HG02798 (cell line): ENCODE data around the gene C2CD2L.
"Not testable (repeated sequence)": the region's sequence is repeated elsewhere in the genome, so short reads cannot be mapped to it uniquely, and the experiment has no call there.

Experiments used
- ATAC-seq: cut with Tn5 transposase; IDR thresholded peaks from one replicate; pipeline ENCODE4 v1.9.1; 2021; ENCODE audit warnings: mild to moderate bottlenecking; ENCODE audit not compliant: unreplicated experiment, poor library complexity

C2CD2L gene

GRCh38 chr11:119106564-119107537 is at the start of gene C2CD2L:
C2CD2L (plus strand) TSS chr11:119107344; CDS start chr11:119107742, 398 bp downstream.
- peak; percentile 86 for ATAC-seq

GRCh38 chr11:119059128-119059527 is 48.0 kb upstream of the C2CD2L start:
- ATAC-seq: not testable (repeated sequence)

- ATAC-seq: no peak
These were observed 45.9 kb upstream of the C2CD2L start for GRCh38 chr11:119061256-119061655.

- ATAC-seq: no peak
These were observed 44.4 kb upstream of the C2CD2L start for GRCh38 chr11:119062779-119063178.

GRCh38 chr11:119065369-119065768 is 41.8 kb upstream of the C2CD2L start:
- no peak for ATAC-seq

- peak; percentile 97 for ATAC-seq
These were observed 39.5 kb upstream of the C2CD2L start, which contains the start of gene VPS11 for GRCh38 chr11:119067371-119068222. VPS11 (plus strand) TSS chr11:119067818; CDS start chr11:119067824, 6 bp downstream.

- no peak for ATAC-seq
These were observed 29.3 kb upstream of the C2CD2L start for GRCh38 chr11:119077839-119078238.

GRCh38 chr11:119078675-119079420 is 28.3 kb upstream of the C2CD2L start:
- ATAC-seq: no peak

GRCh38 chr11:119081682-119082260 is 25.4 kb upstream of the C2CD2L start:
- no peak for ATAC-seq

GRCh38 chr11:119084663-119085436 is 22.3 kb upstream of the C2CD2L start, which contains the start of gene HMBS:
HMBS (plus strand) TSS chr11:119084881; CDS start chr11:119085034, 153 bp downstream.
- peak; percentile 89 for ATAC-seq

GRCh38 chr11:119085437-119085847 is 21.7 kb upstream of the C2CD2L start:
- peak; percentile 19 for ATAC-seq

- ATAC-seq: no peak
These were observed 20.0 kb upstream of the C2CD2L start for GRCh38 chr11:119087123-119087522.

- no peak for ATAC-seq
These were observed 19.4 kb upstream of the C2CD2L start for GRCh38 chr11:119087747-119088241.

GRCh38 chr11:119088406-119088805 is 18.7 kb upstream of the C2CD2L start:
- no peak for ATAC-seq

GRCh38 chr11:119089319-119089718 is 17.8 kb upstream of the C2CD2L start:
- ATAC-seq: no peak

GRCh38 chr11:119091178-119091577 is 16.0 kb upstream of the C2CD2L start:
- no peak for ATAC-seq

- no peak for ATAC-seq
These were observed 14.9 kb upstream of the C2CD2L start for GRCh38 chr11:119091966-119092879.
